Measurements from ENCODE around the gene SLIRP.

- TF ChIP-seq CTCF (IDR thresholded peaks at IDR 0.05) (no peak), POLR2A (IDR thresholded peaks at IDR 0.05) (no peak)
These were observed 26.4 kb upstream of the SLIRP start for GRCh38 chr14:77681196-77682157.

Measured in Peyer's patch (tissue), 4 donors.